Measurements from ENCODE around the gene PSKH1.

The PSKH1 gene

GRCh38 chr16:67953641-67954375, 60.8 kb downstream of the PSKH1 start:
- no peak for TF ChIP-seq ZNF174 (tag by site-specific recombination; IDR thresholded peaks at IDR 0.05)
- peak; percentile 20; the same call in 1 of the 2 replicates for TF ChIP-seq ZIC2 (tag by site-specific recombination; IDR thresholded peaks at IDR 0.05)
- H3K4me1 ChIP-seq (ENCODE audit: control insufficient read depth, insufficient read depth, low read length) = no peaks in the 10 kb centered on the region
- H3K27ac ChIP-seq (ENCODE audit: extremely low read depth, low read depth, low read length) = no peak overlapping the region
- H3K9me3 ChIP-seq (ENCODE audit: control insufficient read depth, insufficient read depth, low read depth, low read length) = no peaks in the 10 kb centered on the region
- CTCF ChIA-PET = no interaction called here
- POLR2A ChIA-PET = no interaction called here
- H3K4me3 ChIP-seq (ENCODE audit: low read depth, low read length) = no peak overlapping the region
- H3K36me3 ChIP-seq (ENCODE audit: control insufficient read depth in 2 of 2, insufficient read depth in 1 of 2, low read length in 2 of 2) = peaks cover 9 to 75% of the 10 kb centered on the region in 2 experiments; a peak in 2 of 3 replicates

GRCh38 chr16:67954421-67955196, 61.6 kb downstream of the PSKH1 start:
- Histone ChIP-seq H3K9me3 (ENCODE audit: control insufficient read depth, insufficient read depth, low read depth, low read length) (no peaks in the 10 kb centered on the region), H3K27ac (ENCODE audit: extremely low read depth, low read depth, low read length) (no peak overlapping the region), H3K4me1 (ENCODE audit: control insufficient read depth, insufficient read depth, low read length) (no peaks in the 10 kb centered on the region), H3K4me3 (ENCODE audit: low read depth, low read length) (no peak overlapping the region), H3K36me3 (ENCODE audit: control insufficient read depth in 2 of 2, insufficient read depth in 1 of 2, low read length in 2 of 2) (peaks cover 9 to 77% of the 10 kb centered on the region in 2 experiments; a peak in 2 of 3 replicates)
- ChIA-PET CTCF (interaction anchor here (1.3 kb wide), 1 partner anchor 12 kb away, joined by 3 read pairs; no protein-coding TSS in a partner anchor), POLR2A (no interaction called here)
- TF ChIP-seq ZSCAN16 (tag by site-specific recombination; IDR thresholded peaks at IDR 0.05) = no peak
- TF ChIP-seq HOXA7 (CRISPR knock-in tag; IDR thresholded peaks at IDR 0.05; ENCODE audit: borderline replicate concordance) = no peak
- TF ChIP-seq MZF1 (tag by site-specific recombination; IDR thresholded peaks at IDR 0.05; ENCODE audit: borderline replicate concordance) = no peak
- no peak for TF ChIP-seq ZNF280D (tag by site-specific recombination; IDR thresholded peaks at IDR 0.05)
- no peak for TF ChIP-seq SALL2 (tag by site-specific recombination; IDR thresholded peaks at IDR 0.05; ENCODE audit: borderline replicate concordance)
- no peak for TF ChIP-seq BCL11B (tag by site-specific recombination; IDR thresholded peaks at IDR 0.05; ENCODE audit: low read depth)
- TF ChIP-seq ZBTB7A (tag by site-specific recombination; IDR thresholded peaks at IDR 0.05; ENCODE audit: low read depth) = no peak
- no peak for TF ChIP-seq ZNF366 (tag by site-specific recombination; conservative IDR thresholded peaks at IDR 0.05)
- TF ChIP-seq ZNF211 (tag by site-specific recombination; IDR thresholded peaks at IDR 0.05; ENCODE audit: low read depth) = no peak
- TF ChIP-seq ZNF704 (tag by site-specific recombination; IDR thresholded peaks at IDR 0.05) = no peak
- no peak for TF ChIP-seq ZNF112 (tag by site-specific recombination; IDR thresholded peaks at IDR 0.05)
- no peak for TF ChIP-seq ZNF19 (tag by site-specific recombination; IDR thresholded peaks at IDR 0.05; ENCODE audit: low read depth)
- no peak for TF ChIP-seq ZBTB49 (tag by site-specific recombination; IDR thresholded peaks at IDR 0.05; ENCODE audit: low read depth)
- TF ChIP-seq KLF1 (tag by site-specific recombination; IDR thresholded peaks at IDR 0.05) = no peak
- no peak for TF ChIP-seq ZNF677 (tag by site-specific recombination; IDR thresholded peaks at IDR 0.05)
- no peak for TF ChIP-seq ZNF37A (tag by site-specific recombination; IDR thresholded peaks at IDR 0.05)
- no peak for TF ChIP-seq ZNF639 (tag by site-specific recombination; IDR thresholded peaks at IDR 0.05)
